Glutamatergic neuron (in vitro differentiated cells): ENCODE results near the gene MTCH1. TPM values are rescaled to one million over a fixed set of nuclear protein-coding genes. Genes with fewer than 3 reads are reported as not detected.

Experiments
- DNase-seq: peaks from one replicate; pipeline ENCODE4 v3.0.0; 2022
- H3K27ac Mint-ChIP-seq: one replicate; pipeline ENCODE4 v1.8.0; 2020; ENCODE audit warnings: mild to moderate bottlenecking, mixed read lengths, inconsistent platforms; ENCODE audit not compliant: unreplicated experiment
- H3K27me3 Mint-ChIP-seq: one replicate; pipeline ENCODE4 v1.8.0; 2020; ENCODE audit warnings: mild to moderate bottlenecking, moderate library complexity, mixed read lengths, inconsistent platforms; ENCODE audit not compliant: unreplicated experiment
- H3K36me3 Mint-ChIP-seq: one replicate; pipeline ENCODE4 v1.8.0; 2020; ENCODE audit warnings: mild to moderate bottlenecking, mixed read lengths, inconsistent platforms; ENCODE audit not compliant: unreplicated experiment
- H3K4me1 Mint-ChIP-seq: one replicate; pipeline ENCODE4 v1.8.0; 2020; ENCODE audit warnings: mild to moderate bottlenecking, low read depth, mixed read lengths, inconsistent platforms; ENCODE audit not compliant: unreplicated experiment
- H3K4me3 Mint-ChIP-seq: one replicate; pipeline ENCODE4 v1.8.0; 2020; ENCODE audit warnings: mild to moderate bottlenecking, mixed read lengths, inconsistent platforms; ENCODE audit not compliant: unreplicated experiment
- H3K9me3 Mint-ChIP-seq: one replicate; pipeline ENCODE4 v1.8.0; 2020; ENCODE audit warnings: mild to moderate bottlenecking, moderate library complexity, mixed read lengths, inconsistent platforms; ENCODE audit not compliant: unreplicated experiment
- total RNA-seq: library from RNA; stranded (reverse); fragmentation: NEBNext Ultra II Directional; extraction: Animal tissue kit (Norgen Biotek cat#: 25700); gene quantifications from one replicate; pipeline ENCODE4 v1.2.1, GENCODE V29; 2021; ENCODE audit not compliant: unreplicated experiment
- TF ChIP-seq, protein P1 (sequence below): fragments of 200-600 bp; sonication (generic); IDR thresholded peaks from one replicate; pipeline ENCODE4 v1.5.0; 2021; ENCODE audit not compliant: partially characterized antibody, unreplicated experiment

MTCH1 gene
- total RNA-seq, 1 donor from 2014 or later, result 179 TPM

DNA sequence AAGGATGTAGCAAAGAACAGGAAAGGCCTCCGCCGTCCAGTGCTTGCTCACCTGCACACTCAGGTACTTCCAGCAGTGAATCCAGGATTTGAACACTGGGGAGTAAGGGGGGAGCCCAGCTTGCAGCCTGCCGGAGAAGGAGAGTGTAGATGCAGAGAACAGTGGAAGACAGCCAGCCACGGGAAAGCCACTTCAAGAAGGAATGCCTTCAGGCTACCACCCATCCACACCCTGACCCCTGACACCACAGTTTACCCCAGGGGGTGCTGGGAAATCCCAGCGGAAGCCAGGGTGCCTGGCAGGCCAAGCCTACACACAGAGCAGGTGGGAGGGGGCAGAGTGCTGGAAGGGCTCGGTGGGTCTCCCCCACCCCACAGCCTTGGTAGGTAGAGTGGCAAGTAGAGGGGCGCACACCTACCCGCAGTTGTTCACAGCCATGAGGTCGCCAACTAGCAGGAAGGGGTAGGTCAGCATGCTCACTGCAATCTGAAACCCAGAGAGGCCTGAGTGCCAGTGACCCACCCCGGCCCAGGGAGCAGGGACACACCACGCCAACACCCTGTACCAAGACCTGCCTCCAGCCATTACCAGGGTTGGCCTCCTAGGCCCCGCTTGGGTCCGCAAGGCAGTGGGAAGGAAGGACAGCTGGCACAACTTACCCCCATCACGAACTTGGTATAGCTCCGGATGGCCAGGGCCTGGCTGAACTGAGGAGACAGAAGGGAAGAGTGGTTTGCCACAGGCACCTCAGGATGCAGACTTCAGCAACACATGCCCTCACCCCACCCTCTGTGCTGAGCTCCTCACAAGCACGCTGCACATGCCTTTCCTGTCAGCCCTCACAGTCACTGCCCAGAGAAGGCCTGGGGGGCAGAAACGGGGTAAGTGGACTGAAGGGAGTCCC lies 15.8 kb downstream of the MTCH1 start:
- H3K36me3 Mint-ChIP-seq, result no peaks in the 10 kb centered on the region
- peaks cover 3% of the 10 kb centered on the region for H3K9me3 Mint-ChIP-seq
- no peaks in the 10 kb centered on the region for H3K4me1 Mint-ChIP-seq
- TF ChIP-seq, protein P1, sequence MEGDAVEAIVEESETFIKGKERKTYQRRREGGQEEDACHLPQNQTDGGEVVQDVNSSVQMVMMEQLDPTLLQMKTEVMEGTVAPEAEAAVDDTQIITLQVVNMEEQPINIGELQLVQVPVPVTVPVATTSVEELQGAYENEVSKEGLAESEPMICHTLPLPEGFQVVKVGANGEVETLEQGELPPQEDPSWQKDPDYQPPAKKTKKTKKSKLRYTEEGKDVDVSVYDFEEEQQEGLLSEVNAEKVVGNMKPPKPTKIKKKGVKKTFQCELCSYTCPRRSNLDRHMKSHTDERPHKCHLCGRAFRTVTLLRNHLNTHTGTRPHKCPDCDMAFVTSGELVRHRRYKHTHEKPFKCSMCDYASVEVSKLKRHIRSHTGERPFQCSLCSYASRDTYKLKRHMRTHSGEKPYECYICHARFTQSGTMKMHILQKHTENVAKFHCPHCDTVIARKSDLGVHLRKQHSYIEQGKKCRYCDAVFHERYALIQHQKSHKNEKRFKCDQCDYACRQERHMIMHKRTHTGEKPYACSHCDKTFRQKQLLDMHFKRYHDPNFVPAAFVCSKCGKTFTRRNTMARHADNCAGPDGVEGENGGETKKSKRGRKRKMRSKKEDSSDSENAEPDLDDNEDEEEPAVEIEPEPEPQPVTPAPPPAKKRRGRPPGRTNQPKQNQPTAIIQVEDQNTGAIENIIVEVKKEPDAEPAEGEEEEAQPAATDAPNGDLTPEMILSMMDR, result no peak
- no peak overlapping the region for H3K4me3 Mint-ChIP-seq
- no peak overlapping the region for H3K27ac Mint-ChIP-seq
- H3K27me3 Mint-ChIP-seq, result peaks cover 2% of the 10 kb centered on the region
- DNase-seq, result no peak

DNA sequence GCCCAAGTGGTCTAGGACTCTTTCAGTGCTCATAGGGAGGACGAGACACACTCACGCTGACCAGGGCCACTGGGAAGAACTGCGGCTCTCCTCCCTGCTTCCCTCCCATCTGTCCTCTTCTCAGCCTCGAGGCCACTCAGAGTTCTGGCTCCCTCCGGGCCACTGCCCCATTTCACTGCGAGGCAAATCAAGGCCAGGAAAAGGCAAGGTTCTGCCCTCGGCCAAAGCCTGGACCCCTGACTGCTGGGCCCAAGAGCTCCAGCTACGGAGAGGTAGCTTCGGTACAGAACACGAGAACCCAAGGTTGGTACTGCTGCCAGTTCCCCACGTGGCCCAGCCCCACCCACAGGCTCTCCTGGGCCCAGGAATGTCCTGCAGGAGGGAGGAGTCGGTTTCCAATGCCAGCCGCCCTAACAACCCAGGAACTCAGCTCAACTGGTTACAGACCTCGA lies 16.7 kb downstream of the MTCH1 start:
- no peaks in the 10 kb centered on the region for H3K36me3 Mint-ChIP-seq

GRCh38 chr6:36968266-36968977 lies 17.6 kb downstream of the MTCH1 start:
- no peak overlapping the region for H3K4me3 Mint-ChIP-seq
- H3K36me3 Mint-ChIP-seq, result no peaks in the 10 kb centered on the region
- DNase-seq, result no peak
- TF ChIP-seq, protein P1, result no peak
- peaks cover 3% of the 10 kb centered on the region for H3K9me3 Mint-ChIP-seq
- H3K27ac Mint-ChIP-seq, result no peak overlapping the region
- no peaks in the 10 kb centered on the region for H3K4me1 Mint-ChIP-seq
- no peaks in the 10 kb centered on the region for H3K27me3 Mint-ChIP-seq

More for the DNA sequence above, 16.7 kb downstream of the MTCH1 start:
- DNase-seq, result no peak
- TF ChIP-seq, protein P1, result no peak
- H3K9me3 Mint-ChIP-seq, result peaks cover 3% of the 10 kb centered on the region
- H3K4me1 Mint-ChIP-seq, result no peaks in the 10 kb centered on the region
- no peak overlapping the region for H3K27ac Mint-ChIP-seq
- H3K4me3 Mint-ChIP-seq, result no peak overlapping the region
- H3K27me3 Mint-ChIP-seq, result peaks cover 2% of the 10 kb centered on the region

DNA sequence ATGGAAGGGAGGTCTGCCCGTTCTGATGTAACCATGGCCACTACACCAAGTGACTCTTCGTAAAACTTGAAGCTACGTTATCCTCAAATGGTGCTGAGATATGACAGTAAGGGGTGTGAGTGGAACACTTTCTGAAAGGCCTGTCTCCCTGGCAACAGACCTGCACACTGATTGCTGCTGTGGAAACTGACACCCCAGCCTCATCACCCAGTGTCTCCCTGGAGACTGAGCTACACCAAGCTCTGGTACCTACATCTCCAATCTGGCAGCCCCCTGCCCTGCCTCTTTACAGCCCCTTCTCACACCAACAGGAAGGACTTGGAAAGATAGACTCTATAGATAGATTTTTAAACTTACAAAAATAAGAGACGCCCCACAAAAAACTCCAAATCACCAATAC lies 18.2 kb downstream of the MTCH1 start:
- TF ChIP-seq, protein P1, result no peak
- H3K27me3 Mint-ChIP-seq, result no peaks in the 10 kb centered on the region
- H3K4me1 Mint-ChIP-seq, result no peaks in the 10 kb centered on the region
- no peak for DNase-seq
- H3K27ac Mint-ChIP-seq, result no peak overlapping the region
- H3K36me3 Mint-ChIP-seq, result no peaks in the 10 kb centered on the region
- peaks cover 3% of the 10 kb centered on the region for H3K9me3 Mint-ChIP-seq
- H3K4me3 Mint-ChIP-seq, result no peak overlapping the region
